ENCODE measurements around the gene FCHSD2. TPM values are rescaled to one million over a fixed set of nuclear protein-coding genes. Genes with fewer than 3 reads are reported as not detected.

Gene FCHSD2
- total and polyA plus RNA-seq, 2 of the 13 experiments (the other 11 are each of a cell fraction or from before 2014, with no cell fraction given): 20.5 to 24.8 TPM

GRCh38 chr11:72812967-72813739, 329.0 kb downstream of the FCHSD2 start (continued):
- TF ChIP-seq ZBTB4 (CRISPR knock-in tag; IDR thresholded peaks at IDR 0.05; ENCODE audit: borderline replicate concordance) (no peak), ZNF557 (CRISPR knock-in tag; IDR thresholded peaks at IDR 0.05) (no peak), ELF3 (CRISPR knock-in tag; IDR thresholded peaks at IDR 0.05) (no peak), THAP9 (CRISPR knock-in tag; IDR thresholded peaks at IDR 0.05; ENCODE audit: borderline replicate concordance) (no peak), ZNF281 (CRISPR knock-in tag; IDR thresholded peaks at IDR 0.05; ENCODE audit: borderline replicate concordance) (no peak), ZNF547 (CRISPR knock-in tag; IDR thresholded peaks at IDR 0.05) (no peak), ZNF432 (CRISPR knock-in tag; IDR thresholded peaks at IDR 0.05; ENCODE audit: borderline replicate concordance) (no peak), CTCF (CRISPR knock-in tag; IDR thresholded peaks at IDR 0.05) (peak; percentile 88), HNF4G (IDR thresholded peaks at IDR 0.05; ENCODE audit: borderline replicate concordance, low read depth, low read length) (peak; percentile 36; the same call in 1 of the 2 replicates), HNF4G (CRISPR knock-in tag; IDR thresholded peaks at IDR 0.05; ENCODE audit: borderline replicate concordance, low read depth) (no peak), HOMEZ (CRISPR knock-in tag; IDR thresholded peaks at IDR 0.05; ENCODE audit: low read depth) (no peak), KLF13 (CRISPR knock-in tag; IDR thresholded peaks at IDR 0.05) (no peak), ZNF724P (CRISPR knock-in tag; IDR thresholded peaks at IDR 0.05; ENCODE audit: borderline replicate concordance) (peak; percentile 52; the same call in 1 of the 2 replicates), ZNF615 (CRISPR knock-in tag; IDR thresholded peaks at IDR 0.05; ENCODE audit: borderline replicate concordance) (no peak)
